Measurements from ENCODE around the gene GINS3.

GINS3 gene

GRCh38 chr16:58352690-58353089 is 39.6 kb upstream of the GINS3 start:
- no peaks in the 10 kb centered on the region for H3K4me1 ChIP-seq (ENCODE audit: control insufficient read depth, insufficient read depth, low read length)
- H3K27ac ChIP-seq (ENCODE audit: extremely low read depth, low read depth, low read length), result no peak overlapping the region
- 0 out of 2 replicates have a peak, but pooled peaks have one; percentile 15 for TF ChIP-seq SCRT1 (tag by site-specific recombination; IDR thresholded peaks at IDR 0.05; ENCODE audit: borderline replicate concordance)
- peak; percentile 86 for TF ChIP-seq SETDB1 (IDR thresholded peaks at IDR 0.05; ENCODE audit: insufficient read length, low read length)
- TF ChIP-seq ZNF626 (tag by site-specific recombination; IDR thresholded peaks at IDR 0.05), result 0 out of 2 replicates have a peak, but pooled peaks have one; percentile 22
- TF ChIP-seq INSM2 (tag by site-specific recombination; IDR thresholded peaks at IDR 0.05), result no peak
- TF ChIP-seq SCRT2 (tag by site-specific recombination; IDR thresholded peaks at IDR 0.05), result peak; percentile 65
- TF ChIP-seq ZNF548 (tag by site-specific recombination; IDR thresholded peaks at IDR 0.05), result no peak
- H3K4me3 ChIP-seq (ENCODE audit: low read depth, low read length), result no peak overlapping the region
- no peaks in the 10 kb centered on the region for H3K36me3 ChIP-seq (ENCODE audit: control insufficient read depth in 2 of 2, insufficient read depth in 1 of 2, low read length in 2 of 2)
- CTCF ChIA-PET, result interaction anchor here (0.6 kb wide), 1 partner anchor 1882 kb away, joined by 4 read pairs; no protein-coding TSS in a partner anchor
- no peaks in the 10 kb centered on the region for H3K9me3 ChIP-seq (ENCODE audit: control insufficient read depth, insufficient read depth, low read depth, low read length)
- POLR2A ChIA-PET, result no interaction called here

- Histone ChIP-seq H3K27ac (ENCODE audit: extremely low read depth, low read depth, low read length) (no peak overlapping the region), H3K9me3 (ENCODE audit: control insufficient read depth, insufficient read depth, low read depth, low read length) (no peaks in the 10 kb centered on the region), H3K4me3 (ENCODE audit: low read depth, low read length) (no peak overlapping the region), H3K4me1 (ENCODE audit: control insufficient read depth, insufficient read depth, low read length) (no peaks in the 10 kb centered on the region), H3K36me3 (ENCODE audit: control insufficient read depth in 2 of 2, insufficient read depth in 1 of 2, low read length in 2 of 2) (no peaks in the 10 kb centered on the region)
- ChIA-PET CTCF (interaction anchor here (0.6 to 2.3 kb wide), 2 partner anchors 23 to 1492 kb away, joined by 4 to 6 read pairs; no protein-coding TSS in a partner anchor), POLR2A (no interaction called here)
- peak; percentile 59; the same call in 1 of the 2 replicates for TF ChIP-seq TSHZ1 (tag by site-specific recombination; IDR thresholded peaks at IDR 0.05; ENCODE audit: borderline replicate concordance)
- no peak for TF ChIP-seq ZNF664 (tag by site-specific recombination; IDR thresholded peaks at IDR 0.05)
- no peak for TF ChIP-seq ZNF155 (tag by site-specific recombination; IDR thresholded peaks at IDR 0.05)
- no peak for TF ChIP-seq ZNF274 (IDR thresholded peaks at IDR 0.05; ENCODE audit: low read length)
- TF ChIP-seq ZNF274 (tag by site-specific recombination; IDR thresholded peaks at IDR 0.05; ENCODE audit: borderline replicate concordance), result no peak
- no peak for TF ChIP-seq ZBTB44 (tag by site-specific recombination; IDR thresholded peaks at IDR 0.05)
- no peak for TF ChIP-seq ZNF692 (tag by site-specific recombination; IDR thresholded peaks at IDR 0.05)
- no peak for TF ChIP-seq ZNF645 (tag by site-specific recombination; IDR thresholded peaks at IDR 0.05)
- TF ChIP-seq KLF10 (tag by site-specific recombination; IDR thresholded peaks at IDR 0.05), result no peak
- TF ChIP-seq ZNF518A (tag by site-specific recombination; conservative IDR thresholded peaks at IDR 0.05; ENCODE audit: low read depth), result 0 out of 2 replicates have a peak, but pooled peaks have one; percentile 33
- TF ChIP-seq ZNF132 (tag by site-specific recombination; IDR thresholded peaks at IDR 0.05; ENCODE audit: borderline replicate concordance), result no peak
- TF ChIP-seq ZNF354C (tag by site-specific recombination; IDR thresholded peaks at IDR 0.05; ENCODE audit: borderline replicate concordance, low read depth), result no peak
- TF ChIP-seq ZNF311 (tag by site-specific recombination; IDR thresholded peaks at IDR 0.05; ENCODE audit: borderline replicate concordance), result no peak
These were observed 32.1 kb upstream of the GINS3 start for GRCh38 chr16:58360041-58360634.

Measured in HEK293 (cell line).